H4 (cell line): ENCODE results near the gene FAM163B. TPM values are rescaled to one million over a fixed set of nuclear protein-coding genes. Genes with fewer than 3 reads are reported as not detected.

Experiments
- DNase-seq: peaks from one replicate; pipeline ENCODE4 v3.0.0-alpha.2; 2015; ENCODE audit warnings: low spot score
- total RNA-seq: library from RNA; depleted of rRNA; stranded (reverse); fragments of >200 nt; shearing (Covaris generic); gene quantifications from 2 replicates; pipeline ENCODE4 v1.2.3, GENCODE V29; 2014; rRNA removed

FAM163B gene
- not detected in 2 replicates for total RNA-seq

DNA sequence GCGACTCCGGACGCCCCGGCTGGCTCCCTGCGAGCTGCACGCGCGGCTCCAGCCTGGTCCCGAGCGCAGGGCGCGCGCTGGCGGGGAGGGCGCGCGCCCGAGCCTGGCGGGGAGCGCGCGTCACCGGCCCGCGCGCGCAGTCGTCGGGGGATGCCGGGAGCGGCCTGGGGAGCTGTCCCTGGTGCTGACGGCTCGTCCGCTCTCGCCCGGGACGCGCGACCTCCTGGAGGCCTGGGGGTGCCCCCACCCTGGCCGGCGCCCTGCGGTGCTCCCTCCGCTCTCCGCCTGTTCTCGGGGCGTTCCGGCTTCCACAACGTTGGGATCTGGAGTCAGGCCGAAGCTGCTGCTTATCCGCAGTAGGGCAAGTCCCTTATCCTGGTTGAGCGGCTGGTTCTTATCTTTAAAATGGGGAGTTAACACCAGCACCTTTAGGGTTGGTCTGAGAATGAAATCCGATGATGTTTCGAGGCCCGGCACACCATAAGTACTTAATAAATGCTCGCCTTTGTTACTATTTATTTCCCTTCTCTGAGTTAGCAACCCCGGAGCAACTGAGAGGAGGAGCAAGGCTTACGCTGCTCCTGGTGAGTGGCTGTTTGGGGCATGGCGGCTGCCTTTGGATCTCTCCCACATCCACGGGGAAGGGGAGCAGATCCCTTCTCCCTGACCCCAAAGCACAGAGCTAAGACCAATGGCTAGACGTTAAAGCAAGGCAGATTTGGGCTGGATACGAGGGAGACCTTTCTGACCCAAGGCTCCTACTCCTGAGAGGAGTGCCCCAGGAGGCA is at the start of gene FAM163B:
TSS of gene FAM163B (minus strand) at position 79 of the 788 bp plus-strand sequence. CDS start 29,166 bp downstream, outside the sequence.
- no peak for DNase-seq

DNA sequence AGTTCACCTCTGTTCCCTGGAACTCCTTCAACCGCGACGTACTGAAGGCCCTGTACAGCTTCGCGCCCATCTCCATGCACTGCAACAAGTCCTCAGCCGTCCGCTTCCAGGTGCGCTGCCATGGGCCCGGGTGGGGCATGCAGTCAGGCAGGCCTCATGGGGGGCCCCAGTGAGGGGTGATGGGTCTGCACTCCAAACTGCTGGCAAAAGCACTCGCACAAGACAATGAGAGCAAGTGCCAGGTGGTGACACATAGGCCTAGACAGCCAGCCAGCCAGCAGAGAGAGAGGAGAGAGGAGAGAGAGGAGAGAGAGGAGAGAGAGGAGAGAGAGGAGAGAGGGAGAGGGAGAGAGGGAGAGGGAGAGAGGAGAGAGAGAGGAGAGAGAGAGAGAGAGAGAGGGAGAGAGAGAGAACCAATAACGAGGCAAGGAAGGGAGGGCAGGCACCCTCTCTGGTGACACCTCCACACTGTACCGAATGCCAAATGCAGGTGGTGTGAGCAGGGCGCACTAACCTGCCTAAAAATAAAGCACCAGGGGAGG is 48.0 kb upstream of the FAM163B start:
- DNase-seq = no peak

DNA sequence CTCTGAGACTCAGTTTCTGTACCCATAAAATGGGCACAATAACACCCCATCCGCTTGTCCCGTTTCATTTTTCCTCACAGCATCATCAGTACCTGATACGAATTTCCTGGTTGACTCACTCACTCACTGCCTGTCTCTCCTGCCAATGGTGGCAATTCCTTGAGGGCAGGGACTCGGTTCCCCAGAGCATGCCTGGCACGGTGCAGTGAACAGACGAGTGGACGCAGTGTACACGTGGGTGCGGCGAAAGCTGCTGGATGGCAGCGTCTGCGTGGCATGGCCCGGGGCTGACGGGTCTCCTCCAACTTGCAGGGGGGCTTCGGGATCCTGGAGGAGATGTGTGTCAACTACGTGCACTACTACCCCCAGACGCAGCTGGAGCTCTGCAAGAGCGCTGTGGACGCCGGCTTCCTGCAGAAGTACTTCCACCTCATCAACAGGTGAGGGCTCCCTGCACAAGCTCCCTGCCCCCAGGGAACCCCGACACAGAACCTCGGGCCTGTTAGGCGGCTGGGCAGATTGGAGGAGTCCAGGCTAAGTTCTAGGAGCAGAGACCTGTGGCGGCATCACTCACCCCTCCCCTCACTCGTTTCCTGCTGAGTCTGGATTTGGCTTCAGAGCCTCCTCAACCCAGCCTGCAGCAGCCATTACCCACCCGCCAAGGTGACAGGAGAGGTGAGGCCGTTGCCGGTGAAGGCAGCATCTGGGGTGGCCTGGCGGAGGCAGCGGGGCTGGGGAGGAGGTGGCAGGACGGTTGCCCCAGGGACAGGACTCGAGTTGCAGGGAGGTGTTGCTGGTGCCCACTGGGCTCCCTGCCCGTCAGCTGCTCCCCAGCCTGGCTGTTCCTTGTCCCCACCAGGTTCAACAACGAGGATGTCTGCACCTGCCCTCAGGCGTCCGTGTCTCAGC is 47.3 kb upstream of the FAM163B start:
- DNase-seq = no peak

GRCh38 chr9:133655701-133656100 is 46.5 kb upstream of the FAM163B start:
- no peak for DNase-seq

- DNase-seq = no peak
Observed at GRCh38 chr9:133654736-133655657, 45.8 kb upstream of the FAM163B start.

GRCh38 chr9:133653638-133654037 is 44.4 kb upstream of the FAM163B start:
- DNase-seq = no peak

GRCh38 chr9:133650026-133650425 is 40.8 kb upstream of the FAM163B start:
- DNase-seq = no peak

- DNase-seq = no peak
Observed at GRCh38 chr9:133649194-133649593, 40.0 kb upstream of the FAM163B start.

DNA sequence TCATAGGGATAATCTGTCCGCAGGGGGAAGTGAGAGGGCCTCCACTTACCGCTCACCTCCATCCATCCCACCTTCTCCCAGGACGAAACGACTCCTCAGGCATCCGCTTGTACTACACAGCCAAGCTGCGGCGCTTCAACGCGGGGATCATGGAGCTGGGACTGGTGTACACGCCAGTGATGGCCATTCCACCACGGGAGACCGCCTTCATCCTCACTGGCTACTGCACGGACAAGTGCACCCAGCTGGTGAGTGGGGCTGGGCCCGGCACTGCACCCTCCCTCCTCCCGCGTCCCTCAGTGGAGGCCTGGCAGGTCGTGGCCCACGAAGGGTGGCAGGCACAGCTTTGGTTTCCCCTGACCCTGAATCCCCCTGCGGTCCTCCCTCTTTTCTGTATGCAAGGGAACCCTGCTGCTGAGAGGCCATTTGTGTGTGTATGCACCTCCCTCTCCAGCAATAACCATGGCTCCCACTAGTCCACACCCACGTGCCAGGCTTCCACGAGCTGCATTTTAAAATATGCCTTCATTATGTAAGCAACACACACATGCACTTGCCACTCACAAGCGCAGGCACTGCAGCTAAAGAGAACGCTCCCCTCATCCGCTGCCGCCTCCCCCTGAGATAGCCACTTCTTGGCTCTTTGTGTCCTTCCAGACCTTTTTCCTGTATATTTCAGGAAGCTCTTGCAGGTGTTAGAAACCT is 38.7 kb upstream of the FAM163B start:
- DNase-seq = no peak

- no peak for DNase-seq
Observed at GRCh38 chr9:133647148-133647547, 38.0 kb upstream of the FAM163B start.

GRCh38 chr9:133645021-133645765 is 36.0 kb upstream of the FAM163B start:
- no peak for DNase-seq

- DNase-seq = no peak
Observed at GRCh38 chr9:133643978-133644760, 35.0 kb upstream of the FAM163B start.

GRCh38 chr9:133643362-133643755 is 34.2 kb upstream of the FAM163B start:
- no peak for DNase-seq

DNA sequence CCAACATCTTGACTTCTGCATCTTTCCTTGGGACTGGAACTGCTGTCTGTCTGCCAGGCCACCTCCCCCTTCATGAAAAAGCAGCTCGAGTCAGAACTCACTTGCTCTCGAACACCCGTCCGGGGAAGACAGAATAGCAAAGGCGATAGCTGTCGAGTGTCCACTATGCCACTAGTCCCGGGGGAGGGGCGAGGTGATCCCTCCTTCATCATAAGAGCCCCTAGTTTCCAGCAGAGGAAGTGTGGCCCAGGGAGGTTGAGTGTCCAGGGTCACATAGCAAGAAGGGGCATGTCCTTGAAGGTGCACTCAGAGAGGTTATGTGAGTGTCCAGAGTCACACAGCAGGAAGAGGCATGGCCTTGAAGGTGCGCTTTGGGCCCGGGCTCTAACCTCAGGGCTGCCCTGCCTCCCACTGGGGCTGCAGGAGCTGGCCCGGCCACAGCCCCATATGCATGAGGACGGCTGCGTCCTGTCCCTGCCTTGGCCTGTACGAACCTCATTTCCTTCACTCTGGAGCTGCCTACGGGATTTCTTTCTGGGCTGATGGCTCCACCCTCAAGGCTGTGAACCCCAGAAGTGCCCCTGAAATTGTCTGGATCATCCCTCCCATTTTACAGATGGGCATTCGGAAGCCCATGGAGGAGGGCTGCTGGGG is 33.6 kb upstream of the FAM163B start:
- DNase-seq = no peak

DNA sequence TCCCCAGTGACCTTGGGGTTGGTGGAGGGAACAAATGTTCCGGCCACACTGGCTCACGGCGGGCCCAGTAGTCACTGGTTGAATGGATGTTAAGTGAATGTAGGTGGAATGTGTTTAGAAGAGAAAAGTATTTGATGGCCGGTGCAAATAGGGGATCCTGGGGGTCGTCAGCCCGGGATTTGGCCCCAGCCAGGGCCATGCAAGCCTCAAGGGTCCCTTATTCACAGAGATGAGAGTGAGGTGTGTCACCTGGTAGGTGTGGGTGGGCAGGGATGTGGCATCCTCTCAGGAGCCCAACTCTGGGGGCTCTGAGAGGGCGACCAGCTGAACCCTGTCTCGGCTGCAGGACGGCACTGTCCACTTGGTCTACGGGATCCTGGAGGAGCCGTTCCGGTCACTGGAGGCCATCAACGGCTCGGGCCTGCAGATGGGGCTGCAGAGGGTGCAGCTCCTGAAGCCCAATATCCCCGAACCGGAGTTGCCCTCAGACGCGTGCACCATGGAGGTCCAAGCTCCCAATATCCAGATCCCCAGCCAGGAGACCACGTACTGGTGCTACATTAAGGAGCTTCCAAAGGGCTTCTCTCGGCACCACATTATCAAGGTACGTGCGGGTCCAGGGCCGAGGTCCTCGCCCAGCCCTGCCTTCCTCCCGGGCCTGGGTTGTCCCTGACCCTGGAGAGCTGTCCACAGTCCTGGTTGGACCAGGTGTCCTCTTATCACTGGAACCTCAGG is 32.8 kb upstream of the FAM163B start:
- no peak for DNase-seq

DNA sequence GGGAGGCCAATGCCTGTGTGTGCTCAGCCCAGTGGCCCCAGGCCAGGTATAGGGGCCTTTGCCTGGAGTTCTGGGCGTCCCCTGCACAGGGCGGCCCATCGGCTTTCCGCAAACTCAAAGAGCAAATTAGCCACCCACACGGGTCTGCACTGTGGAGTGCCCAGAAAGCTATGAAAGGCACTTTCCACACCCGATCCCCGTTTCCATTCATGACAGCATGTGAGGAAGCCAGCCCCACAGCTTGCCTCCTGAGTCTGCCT is 32.1 kb upstream of the FAM163B start:
- DNase-seq = no peak

DNA sequence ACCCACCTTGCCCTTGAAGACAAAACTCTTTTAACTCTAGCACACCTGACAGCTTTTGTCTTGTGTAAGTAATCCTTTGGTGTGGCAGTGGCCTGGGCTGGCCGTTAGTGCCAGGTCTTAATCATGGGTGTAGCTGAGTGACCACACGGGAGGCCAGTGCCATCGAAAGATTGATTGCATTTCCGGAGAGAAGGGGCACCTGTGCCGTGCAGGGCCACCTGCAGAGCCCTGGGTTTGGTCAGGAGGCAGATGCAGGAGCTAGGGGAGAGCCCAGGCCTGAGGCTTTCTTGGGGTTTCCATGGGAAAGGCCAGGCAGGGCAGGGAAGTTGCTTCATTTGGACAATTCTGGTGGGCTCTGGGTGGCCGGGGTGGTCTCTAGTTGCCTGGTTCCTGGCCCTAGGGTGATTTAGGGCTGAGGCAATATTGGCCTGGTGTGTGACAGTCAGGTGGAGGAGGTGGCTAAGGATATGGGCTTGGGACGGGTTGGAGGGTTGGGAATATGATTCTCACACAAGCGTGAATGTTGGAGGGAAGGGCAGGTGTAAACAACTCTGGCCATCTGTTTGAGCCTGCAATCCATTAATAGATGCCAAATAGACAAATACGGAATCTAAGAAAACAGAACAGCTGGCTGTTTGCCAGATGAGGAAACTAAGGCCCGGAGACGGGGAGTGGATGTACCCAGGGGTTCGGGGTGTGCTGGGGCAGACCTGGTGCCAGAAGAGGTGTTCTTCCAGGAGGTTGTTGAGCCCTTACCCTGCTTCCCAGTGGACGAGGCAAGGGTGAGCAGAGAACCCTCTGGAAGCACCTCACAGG is 31.6 kb upstream of the FAM163B start:
- no peak for DNase-seq
